Endothelial cell of hepatic sinusoid (primary cell): ENCODE results near the gene AMDHD2.
"Not testable (repeated sequence)": the region's sequence is repeated elsewhere in the genome, so short reads cannot be mapped to it uniquely, and the experiment has no call there.

Experiments used
- in situ Hi-C: cut with HindIII; loops from 2 replicates; pipeline ENCODE4 v1.10.0; 2017; ENCODE audit warnings: low sequenced_read_pairs

The AMDHD2 gene

DNA sequence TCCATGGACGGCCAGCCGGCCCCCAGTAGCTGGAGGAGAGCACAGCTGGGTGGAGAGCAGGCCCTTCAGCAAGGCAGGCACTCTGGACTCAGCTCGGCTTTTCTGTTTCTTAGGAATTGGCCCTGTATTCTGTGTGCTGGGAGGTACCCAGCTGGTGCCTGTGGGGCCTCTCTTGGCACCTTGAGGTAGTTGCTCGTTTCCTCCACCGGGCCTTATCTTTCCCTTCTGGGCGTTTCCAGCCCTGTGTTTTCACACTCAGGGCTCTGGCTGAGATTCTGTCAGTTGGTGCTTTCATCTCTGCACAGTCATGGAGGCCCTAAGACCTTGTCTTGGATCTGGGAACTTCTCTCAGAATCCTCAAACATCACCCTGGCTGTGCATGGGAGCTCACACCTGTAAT is 47.3 kb downstream of the AMDHD2 start:
- in situ Hi-C loops = not testable (repeated sequence)

- in situ Hi-C loops = not testable (repeated sequence)
Observed at GRCh38 chr16:2568573-2568972, 48.4 kb downstream of the AMDHD2 start.

- in situ Hi-C loops = not testable (repeated sequence)
Observed at GRCh38 chr16:2572704-2573103, 52.5 kb downstream of the AMDHD2 start.

GRCh38 chr16:2575839-2576238 is 55.7 kb downstream of the AMDHD2 start:
- in situ Hi-C loops = not testable (repeated sequence)

- in situ Hi-C loops = not testable (repeated sequence)
Observed at GRCh38 chr16:2577044-2577443, 56.9 kb downstream of the AMDHD2 start.

- in situ Hi-C loops = not testable (repeated sequence)
Observed at GRCh38 chr16:2578905-2579304, 58.7 kb downstream of the AMDHD2 start.

GRCh38 chr16:2580143-2580542 is 60.0 kb downstream of the AMDHD2 start:
- in situ Hi-C loops = not testable (repeated sequence)

DNA sequence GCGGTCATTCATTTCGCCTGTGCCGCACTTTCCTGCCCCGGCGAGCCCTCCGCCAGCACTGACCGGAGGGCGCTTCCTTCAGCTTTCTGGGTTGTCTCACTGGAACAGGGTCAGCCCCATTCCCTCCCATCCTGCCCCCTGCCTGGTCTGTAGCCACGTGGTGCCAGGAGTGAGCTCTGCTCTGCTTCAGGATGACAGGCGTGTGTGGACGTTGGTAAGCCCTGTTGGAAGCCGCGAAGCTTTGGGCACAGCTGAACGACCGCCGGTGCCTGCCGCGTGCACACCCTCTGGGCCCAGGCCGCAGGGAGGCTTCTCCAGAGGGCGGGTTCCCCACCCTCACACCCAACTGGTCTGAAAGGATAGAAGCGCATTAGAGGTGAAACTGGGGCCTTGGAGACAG is 60.6 kb downstream of the AMDHD2 start:
- in situ Hi-C loops = not testable (repeated sequence)
